GM12801 (cell line): ENCODE results near the gene STPG2.

Experiments used
- TF ChIP-seq, protein P1 (sequence below): IDR thresholded peaks from one replicate; pipeline ENCODE4 v1.5.1; 2011; ENCODE audit warnings: control low read depth; ENCODE audit not compliant: insufficient read length; ENCODE audit errors: extremely low read depth

Gene STPG2

GRCh38 chr4:97911236-97911906 lies 231.9 kb downstream of the STPG2 start:
- TF ChIP-seq, protein P1, sequence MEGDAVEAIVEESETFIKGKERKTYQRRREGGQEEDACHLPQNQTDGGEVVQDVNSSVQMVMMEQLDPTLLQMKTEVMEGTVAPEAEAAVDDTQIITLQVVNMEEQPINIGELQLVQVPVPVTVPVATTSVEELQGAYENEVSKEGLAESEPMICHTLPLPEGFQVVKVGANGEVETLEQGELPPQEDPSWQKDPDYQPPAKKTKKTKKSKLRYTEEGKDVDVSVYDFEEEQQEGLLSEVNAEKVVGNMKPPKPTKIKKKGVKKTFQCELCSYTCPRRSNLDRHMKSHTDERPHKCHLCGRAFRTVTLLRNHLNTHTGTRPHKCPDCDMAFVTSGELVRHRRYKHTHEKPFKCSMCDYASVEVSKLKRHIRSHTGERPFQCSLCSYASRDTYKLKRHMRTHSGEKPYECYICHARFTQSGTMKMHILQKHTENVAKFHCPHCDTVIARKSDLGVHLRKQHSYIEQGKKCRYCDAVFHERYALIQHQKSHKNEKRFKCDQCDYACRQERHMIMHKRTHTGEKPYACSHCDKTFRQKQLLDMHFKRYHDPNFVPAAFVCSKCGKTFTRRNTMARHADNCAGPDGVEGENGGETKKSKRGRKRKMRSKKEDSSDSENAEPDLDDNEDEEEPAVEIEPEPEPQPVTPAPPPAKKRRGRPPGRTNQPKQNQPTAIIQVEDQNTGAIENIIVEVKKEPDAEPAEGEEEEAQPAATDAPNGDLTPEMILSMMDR: no peak

DNA sequence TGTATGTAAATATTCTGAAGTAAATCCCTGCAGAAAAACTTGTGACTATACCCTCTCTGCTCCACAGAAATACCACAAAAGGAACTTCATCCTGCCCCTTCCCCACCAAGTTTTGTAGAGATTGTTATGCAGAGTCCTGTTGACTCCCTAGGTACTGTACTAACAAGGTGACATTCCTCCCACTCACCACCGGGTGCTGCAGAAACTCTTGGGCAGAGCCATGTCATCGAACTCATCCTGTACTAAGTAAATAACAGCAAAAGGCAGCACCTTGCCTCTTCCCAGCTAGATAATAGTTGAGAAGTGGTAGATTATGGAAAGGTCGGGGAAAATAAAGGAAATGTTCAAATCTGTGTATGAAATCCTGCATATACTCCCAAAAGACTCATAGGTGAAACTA lies 233.3 kb downstream of the STPG2 start:
- TF ChIP-seq, protein P1: no peak

- TF ChIP-seq, protein P1: no peak
Measured at GRCh38 chr4:97900229-97900628, 243.0 kb downstream of the STPG2 start.

DNA sequence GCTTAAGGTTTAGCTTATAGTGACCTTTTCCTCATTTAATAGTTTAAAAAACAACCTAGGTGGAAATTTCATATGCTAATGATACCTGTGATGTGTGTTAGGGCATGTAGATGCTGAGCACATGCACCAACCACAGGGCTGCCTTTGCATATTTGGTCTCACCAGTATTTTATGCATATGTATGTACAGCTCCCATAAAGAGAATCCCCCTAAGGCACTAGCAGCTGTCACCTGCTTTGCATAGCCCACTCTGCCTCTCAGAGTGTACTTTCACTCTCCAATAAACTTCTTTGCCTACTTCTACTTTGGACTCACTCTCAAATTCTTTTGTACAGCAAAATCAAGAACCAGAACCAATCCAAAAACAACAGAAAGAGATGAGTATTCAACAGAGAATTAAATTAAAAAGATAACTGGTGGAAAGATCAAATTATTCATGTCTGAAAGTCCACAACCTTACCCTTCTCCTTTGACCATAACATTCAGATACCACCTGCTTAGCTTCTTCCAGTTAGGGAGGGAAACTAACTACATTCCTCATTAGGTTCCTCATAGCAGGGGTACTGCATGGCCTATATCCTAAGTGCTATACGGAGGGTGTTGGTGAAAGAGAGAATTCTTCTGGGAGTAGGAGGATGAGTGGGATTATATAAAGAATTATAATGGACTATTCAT lies 250.5 kb downstream of the STPG2 start:
- TF ChIP-seq, protein P1: no peak

GRCh38 chr4:97879942-97880341 lies 263.3 kb downstream of the STPG2 start:
- TF ChIP-seq, protein P1: no peak

- TF ChIP-seq, protein P1: no peak
Measured at GRCh38 chr4:97868097-97868496, 275.2 kb downstream of the STPG2 start.

- TF ChIP-seq, protein P1: no peak
Measured at GRCh38 chr4:97867557-97868091, 275.7 kb downstream of the STPG2 start.
